HG03457 (cell line): ENCODE data around the gene HMX3.

ENCODE experiments used
- ATAC-seq: cut with Tn5 transposase; IDR thresholded peaks from one replicate; pipeline ENCODE4 v1.9.1; 2021; ENCODE audit warnings: moderate number of reproducible peaks; ENCODE audit not compliant: unreplicated experiment

The HMX3 gene

GRCh38 chr10:123134343-123134914 lies 1.3 kb upstream of the HMX3 start:
- ATAC-seq, result no peak

- no peak for ATAC-seq
Observed at GRCh38 chr10:123134915-123135414, 805 bp upstream of the HMX3 start.

GRCh38 chr10:123136221-123136805 lies 543 bp downstream of the HMX3 start:
- ATAC-seq, result no peak

GRCh38 chr10:123136806-123137642 lies 1.3 kb downstream of the HMX3 start:
- no peak for ATAC-seq

- ATAC-seq, result no peak
Observed at GRCh38 chr10:123139165-123139520, 3.4 kb downstream of the HMX3 start.

GRCh38 chr10:123139521-123140163 lies 3.9 kb downstream of the HMX3 start:
- ATAC-seq, result no peak

- ATAC-seq, result no peak
Observed at GRCh38 chr10:123140164-123140982, 4.6 kb downstream of the HMX3 start.

GRCh38 chr10:123140983-123141390 lies 5.2 kb downstream of the HMX3 start:
- ATAC-seq, result no peak

- no peak for ATAC-seq
Observed at GRCh38 chr10:123141791-123142700, 6.3 kb downstream of the HMX3 start.

- no peak for ATAC-seq
Observed at GRCh38 chr10:123142701-123143161, 7.0 kb downstream of the HMX3 start.

- no peak for ATAC-seq
Observed at GRCh38 chr10:123143162-123143824, 7.5 kb downstream of the HMX3 start.

GRCh38 chr10:123143825-123144168 lies 8.0 kb downstream of the HMX3 start:
- no peak for ATAC-seq

- ATAC-seq, result no peak
Observed at GRCh38 chr10:123144697-123145541, 9.1 kb downstream of the HMX3 start.

- no peak for ATAC-seq
Observed at GRCh38 chr10:123145542-123146012, 9.8 kb downstream of the HMX3 start.

- ATAC-seq, result no peak
Observed at GRCh38 chr10:123146013-123146893, 10.5 kb downstream of the HMX3 start.

- ATAC-seq, result no peak
Observed at GRCh38 chr10:123146894-123147634, 11.3 kb downstream of the HMX3 start.
